Natural killer cell (primary cell): ENCODE data around the gene LPIN1. TPM values are rescaled to one million over a fixed set of nuclear protein-coding genes. Genes with fewer than 3 reads are reported as not detected.

Source experiments
- ATAC-seq, 3 donors: fragments of 150-1000 bp in 2 of 3; fragments of 200-7000 bp in 1 of 3; cut with Tn5 transposase; 1 replicate in 1 of 3; 2 replicates in 2 of 3; pipeline ENCODE4 v1.10.0; 2021; ENCODE audit warnings: mild to moderate bottlenecking in 2 of 3, moderate library complexity in 2 of 3
- DNase-seq, 2 donors: peaks; one replicate each; pipeline versions ENCODE4 v3.0.0 to v3.0.0-alpha.2; 2013 to 2021; ENCODE audit warnings: mixed read lengths in 1 of 2
- H3K27ac ChIP-seq: one replicate; pipeline ENCODE4 v1.5.1; 2013; ENCODE audit warnings: mild to moderate bottlenecking, low read length
- H3K27me3 ChIP-seq: one replicate; pipeline ENCODE4 v1.6.1; 2013; ENCODE audit warnings: low read length; ENCODE audit not compliant: control insufficient read depth, insufficient read depth
- H3K36me3 ChIP-seq: one replicate; pipeline ENCODE4 v1.6.1; 2013; ENCODE audit warnings: low read length; ENCODE audit not compliant: control insufficient read depth, insufficient read depth
- H3K4me1 ChIP-seq: one replicate; pipeline ENCODE4 v1.6.1; 2013; ENCODE audit warnings: low read length; ENCODE audit not compliant: control insufficient read depth, insufficient read depth
- H3K4me3 ChIP-seq: one replicate; pipeline ENCODE4 v1.5.1; 2013; ENCODE audit warnings: low read length
- H3K9me3 ChIP-seq: one replicate; pipeline ENCODE4 v1.6.1; 2013; ENCODE audit warnings: low read length; ENCODE audit not compliant: control insufficient read depth, insufficient read depth
- H3K27ac Mint-ChIP-seq, 2 donors: one replicate each; pipeline ENCODE4 v1.8.0; 2022; ENCODE audit warnings: mild to moderate bottlenecking in 2 of 2, mixed read lengths in 2 of 2, moderate library complexity in 1 of 2
- H3K27me3 Mint-ChIP-seq, 2 donors: one replicate each; pipeline ENCODE4 v1.8.0; 2022; ENCODE audit warnings: low read depth in 2 of 2, mixed read lengths in 2 of 2
- H3K36me3 Mint-ChIP-seq: one replicate; pipeline ENCODE4 v1.8.0; 2022; ENCODE audit warnings: mixed read lengths
- H3K4me1 Mint-ChIP-seq, 2 donors: one replicate each; pipeline ENCODE4 v1.8.0; 2022; ENCODE audit warnings: mixed read lengths in 2 of 2
- H3K4me3 Mint-ChIP-seq: one replicate; pipeline ENCODE4 v1.8.0; 2022; ENCODE audit warnings: mild to moderate bottlenecking, moderate library complexity, mixed read lengths
- H3K9me3 Mint-ChIP-seq, 2 donors: one replicate each; pipeline ENCODE4 v1.8.0; 2022; ENCODE audit warnings: mixed read lengths in 2 of 2
- WGBS: methylation state at CpG from one replicate; pipeline ENCODE4 v1.1.7; 2013; ENCODE audit warnings: missing lambda C conversion rate; ENCODE audit not compliant: insufficient coverage; 5-methylcytosine and 5-hydroxymethylcytosine counted together
- intact Hi-C: fragments of 100-400 bp; cut with micrococcal nuclease; formaldehyde crosslinking; loops from one replicate; pipeline ENCODE4 v1.14.2; 2022
- total RNA-seq, 4 donors: library from RNA; stranded (reverse); fragments of 120-200 nt in 1 of 4; gene quantifications; one replicate each; pipeline versions ENCODE4 v1.2.3 to v1.2.4, GENCODE V29; 2013 to 2022
- TF ChIP-seq, protein P1 (sequence below): fragments of 200-600 bp; IDR thresholded peaks from one replicate; pipeline ENCODE4 v1.8.0; 2022; ENCODE audit warnings: antibody characterized with exemption

LPIN1 gene
- total RNA-seq, 3 donors from 2014 or later (not counting 1 experiment from before 2014, with no cell fraction given): 95.0 to 122 (median 118) TPM

DNA sequence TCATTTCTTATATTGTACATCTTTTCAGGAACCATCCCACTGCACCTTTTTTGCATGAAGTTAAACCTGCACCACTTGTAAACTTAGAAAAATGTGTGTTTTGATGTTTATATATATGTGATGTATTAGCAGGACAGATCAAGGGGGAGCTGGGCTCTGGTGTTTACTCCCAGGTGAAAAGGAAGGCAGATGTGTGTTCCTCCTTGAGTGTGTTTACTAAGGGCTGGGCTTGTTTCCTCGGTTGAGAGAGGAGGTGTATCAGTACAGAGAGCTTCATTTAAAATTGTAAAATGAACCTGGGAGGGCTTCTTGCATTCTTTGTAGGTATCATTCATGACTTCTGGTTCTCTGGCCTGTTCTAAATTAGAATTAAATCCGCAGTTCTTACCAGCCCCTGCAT is 14.8 kb downstream of the LPIN1 start:
- DNase-seq (no peak), ATAC-seq (no peak)
- Histone ChIP-seq H3K4me3 (no peak overlapping the region), H3K27ac (no peak overlapping the region), H3K9me3 (no peaks in the 10 kb centered on the region), H3K27me3 (no peaks in the 10 kb centered on the region), H3K36me3 (peaks cover 19% of the 10 kb centered on the region), H3K4me1 (peaks cover 20% of the 10 kb centered on the region)
- intact Hi-C loops: no loop called here
- Mint-ChIP-seq H3K9me3 (no peaks in the 10 kb centered on the region), H3K27ac (peak overlapping the region; percentile 56), H3K36me3 (peaks cover 4% of the 10 kb centered on the region), H3K27me3 (no peaks in the 10 kb centered on the region), H3K4me3 (no peak overlapping the region), H3K4me1 (peaks cover 62 to 78% of the 10 kb centered on the region in 2 donors)
- TF ChIP-seq, protein P1, sequence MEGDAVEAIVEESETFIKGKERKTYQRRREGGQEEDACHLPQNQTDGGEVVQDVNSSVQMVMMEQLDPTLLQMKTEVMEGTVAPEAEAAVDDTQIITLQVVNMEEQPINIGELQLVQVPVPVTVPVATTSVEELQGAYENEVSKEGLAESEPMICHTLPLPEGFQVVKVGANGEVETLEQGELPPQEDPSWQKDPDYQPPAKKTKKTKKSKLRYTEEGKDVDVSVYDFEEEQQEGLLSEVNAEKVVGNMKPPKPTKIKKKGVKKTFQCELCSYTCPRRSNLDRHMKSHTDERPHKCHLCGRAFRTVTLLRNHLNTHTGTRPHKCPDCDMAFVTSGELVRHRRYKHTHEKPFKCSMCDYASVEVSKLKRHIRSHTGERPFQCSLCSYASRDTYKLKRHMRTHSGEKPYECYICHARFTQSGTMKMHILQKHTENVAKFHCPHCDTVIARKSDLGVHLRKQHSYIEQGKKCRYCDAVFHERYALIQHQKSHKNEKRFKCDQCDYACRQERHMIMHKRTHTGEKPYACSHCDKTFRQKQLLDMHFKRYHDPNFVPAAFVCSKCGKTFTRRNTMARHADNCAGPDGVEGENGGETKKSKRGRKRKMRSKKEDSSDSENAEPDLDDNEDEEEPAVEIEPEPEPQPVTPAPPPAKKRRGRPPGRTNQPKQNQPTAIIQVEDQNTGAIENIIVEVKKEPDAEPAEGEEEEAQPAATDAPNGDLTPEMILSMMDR: no peak
- 60% methylated on average over 2 of the region's 2 CpGs for WGBS

GRCh38 chr2:11762031-11762430 is 15.6 kb downstream of the LPIN1 start:
- over 99% methylated on average over 12 of the region's 14 CpGs for WGBS
- Histone ChIP-seq H3K9me3 (no peaks in the 10 kb centered on the region), H3K27ac (no peak overlapping the region), H3K4me1 (peaks cover 20% of the 10 kb centered on the region), H3K27me3 (no peaks in the 10 kb centered on the region), H3K36me3 (peaks cover 26% of the 10 kb centered on the region), H3K4me3 (no peak overlapping the region)
- Mint-ChIP-seq H3K36me3 (peaks cover 8% of the 10 kb centered on the region), H3K9me3 (no peaks in the 10 kb centered on the region), H3K4me3 (no peak overlapping the region), H3K27ac (peak overlapping the region; percentile 56 to 67), H3K27me3 (no peaks in the 10 kb centered on the region), H3K4me1 (peaks cover 64 to 80% of the 10 kb centered on the region in 2 donors)
- intact Hi-C loops: no loop called here
- DNase-seq (no peak), ATAC-seq (no peak)
- TF ChIP-seq, protein P1: no peak

DNA sequence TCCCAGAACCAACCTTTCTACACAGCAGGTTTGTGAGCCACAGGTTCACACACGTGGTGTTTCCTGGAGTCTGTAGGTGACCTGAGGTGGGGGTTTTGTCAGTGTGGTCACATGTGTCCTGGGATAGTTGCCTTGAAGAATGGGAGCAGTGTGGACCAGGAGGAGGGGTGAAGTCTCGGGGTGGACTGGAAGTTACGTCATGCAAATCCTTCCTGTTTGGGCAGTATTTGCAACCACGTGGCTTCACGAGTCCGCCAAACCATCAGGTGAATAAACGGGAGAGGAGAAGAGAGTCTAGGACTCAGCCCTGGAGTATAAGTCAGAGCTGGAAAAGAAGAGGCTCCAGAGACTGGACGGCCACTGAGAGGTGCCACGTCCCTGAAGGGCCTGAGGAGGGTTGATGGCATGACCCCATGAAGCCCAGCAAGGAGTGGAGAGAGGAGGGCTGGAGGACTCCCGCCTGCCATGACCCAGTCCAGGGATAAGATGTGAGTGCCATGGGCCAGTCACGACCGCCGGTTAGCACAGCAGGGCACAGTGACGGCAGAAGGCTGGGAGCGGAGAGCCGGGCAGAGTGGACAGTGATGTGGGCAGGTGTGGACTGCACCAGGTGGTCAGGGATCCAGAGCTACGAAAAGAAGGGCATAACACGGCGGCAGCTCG is 16.5 kb downstream of the LPIN1 start:
- H3K4me3 Mint-ChIP-seq: no peak overlapping the region
- peaks cover 34% of the 10 kb centered on the region for H3K36me3 ChIP-seq
- TF ChIP-seq, protein P1: no peak
- peaks cover 14% of the 10 kb centered on the region for H3K36me3 Mint-ChIP-seq
- H3K27me3 Mint-ChIP-seq: no peaks in the 10 kb centered on the region
- peak overlapping the region; percentile 56 to 67 for H3K27ac Mint-ChIP-seq
- H3K4me1 Mint-ChIP-seq: peaks cover 57 to 71% of the 10 kb centered on the region in 2 donors
- no peak for DNase-seq
- H3K4me1 ChIP-seq: peaks cover 14% of the 10 kb centered on the region
- no peak overlapping the region for H3K4me3 ChIP-seq
- H3K27ac ChIP-seq: no peak overlapping the region
- H3K9me3 Mint-ChIP-seq: no peaks in the 10 kb centered on the region
- ATAC-seq: no peak
- no peaks in the 10 kb centered on the region for H3K9me3 ChIP-seq
- WGBS: 74% methylated on average over 20 of the region's 20 CpGs
- intact Hi-C loops: no loop called here
- no peaks in the 10 kb centered on the region for H3K27me3 ChIP-seq

DNA sequence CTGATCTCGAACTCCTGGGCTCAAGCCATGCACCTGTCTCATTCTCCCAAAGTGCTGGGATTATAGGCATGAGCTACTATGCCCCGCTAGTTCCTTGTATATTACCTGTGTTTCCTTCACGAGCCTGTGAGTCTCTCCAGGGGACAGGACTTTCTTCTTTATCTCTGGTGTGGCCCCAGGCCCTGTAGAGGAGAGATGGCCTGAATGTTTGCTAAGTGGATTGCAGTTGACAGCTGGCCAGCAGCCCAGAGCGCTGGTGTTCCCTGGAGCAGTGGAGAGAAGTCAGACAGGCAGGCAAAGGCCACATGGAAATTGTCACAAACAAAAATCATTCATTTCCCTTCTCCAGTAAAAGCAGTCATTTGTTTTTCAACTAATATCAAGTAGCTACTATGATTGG is 17.9 kb downstream of the LPIN1 start:
- Histone ChIP-seq H3K4me1 (peaks cover 8% of the 10 kb centered on the region), H3K4me3 (no peak overlapping the region), H3K9me3 (no peaks in the 10 kb centered on the region), H3K27me3 (no peaks in the 10 kb centered on the region), H3K36me3 (peaks cover 46% of the 10 kb centered on the region), H3K27ac (no peak overlapping the region)
- intact Hi-C loops: no loop called here
- Mint-ChIP-seq H3K36me3 (peaks cover 21% of the 10 kb centered on the region), H3K4me3 (no peak overlapping the region), H3K9me3 (no peaks in the 10 kb centered on the region), H3K27ac (peak overlapping the region in 1 of 2 donors; percentile 56), H3K4me1 (peaks cover 43 to 59% of the 10 kb centered on the region in 2 donors), H3K27me3 (no peaks in the 10 kb centered on the region)
- TF ChIP-seq, protein P1: no peak
- no peak for DNase-seq
- no peak for ATAC-seq
- 95% methylated on average over 4 of the region's 4 CpGs for WGBS
